Measurements from ENCODE around the gene ERP27.

DNA sequence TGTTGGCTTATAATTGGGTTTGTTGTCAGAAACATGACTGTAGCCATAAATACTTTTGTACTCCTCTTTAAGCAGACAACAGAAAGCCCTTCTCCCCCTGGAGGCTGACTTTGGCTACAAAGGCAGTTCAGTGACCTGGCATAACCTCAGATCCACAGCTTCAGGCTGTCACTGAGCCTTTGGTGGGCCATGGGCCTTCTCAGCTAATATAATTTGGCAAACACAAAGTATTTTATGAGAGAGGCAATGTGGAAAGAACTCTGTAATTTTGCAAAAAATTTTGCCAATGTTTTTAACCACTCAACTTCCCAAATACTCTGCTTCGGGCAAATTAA, 37.1 kb downstream of the ERP27 start:
- TF ChIP-seq, protein P1, sequence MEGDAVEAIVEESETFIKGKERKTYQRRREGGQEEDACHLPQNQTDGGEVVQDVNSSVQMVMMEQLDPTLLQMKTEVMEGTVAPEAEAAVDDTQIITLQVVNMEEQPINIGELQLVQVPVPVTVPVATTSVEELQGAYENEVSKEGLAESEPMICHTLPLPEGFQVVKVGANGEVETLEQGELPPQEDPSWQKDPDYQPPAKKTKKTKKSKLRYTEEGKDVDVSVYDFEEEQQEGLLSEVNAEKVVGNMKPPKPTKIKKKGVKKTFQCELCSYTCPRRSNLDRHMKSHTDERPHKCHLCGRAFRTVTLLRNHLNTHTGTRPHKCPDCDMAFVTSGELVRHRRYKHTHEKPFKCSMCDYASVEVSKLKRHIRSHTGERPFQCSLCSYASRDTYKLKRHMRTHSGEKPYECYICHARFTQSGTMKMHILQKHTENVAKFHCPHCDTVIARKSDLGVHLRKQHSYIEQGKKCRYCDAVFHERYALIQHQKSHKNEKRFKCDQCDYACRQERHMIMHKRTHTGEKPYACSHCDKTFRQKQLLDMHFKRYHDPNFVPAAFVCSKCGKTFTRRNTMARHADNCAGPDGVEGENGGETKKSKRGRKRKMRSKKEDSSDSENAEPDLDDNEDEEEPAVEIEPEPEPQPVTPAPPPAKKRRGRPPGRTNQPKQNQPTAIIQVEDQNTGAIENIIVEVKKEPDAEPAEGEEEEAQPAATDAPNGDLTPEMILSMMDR (IDR thresholded peaks at IDR 0.05): peak in 1 of 3 donors; percentile 15
- TF ChIP-seq POLR2AphosphoS5 (IDR thresholded peaks at IDR 0.05) (no peak), POLR2A (IDR thresholded peaks at IDR 0.05) (no peak)
